Sigmoid colon (tissue), 4 donors: Measurements from ENCODE around the gene LPCAT1.

Source experiments
- EP300 ChIP-seq, 4 donors: sonication (generic); formaldehyde crosslinking; IDR thresholded peaks; one replicate each; pipeline ENCODE4 v1.6.1; 2017; ENCODE audit warnings: antibody characterized with exemption in 4 of 4
- POLR2A ChIP-seq, 2 donors: fragments of 450-650 bp; IDR thresholded peaks; one replicate each; pipeline ENCODE4 v1.6.1; 2016; ENCODE audit warnings: antibody characterized with exemption in 2 of 2, mild to moderate bottlenecking in 2 of 2, moderate library complexity in 2 of 2

DNA sequence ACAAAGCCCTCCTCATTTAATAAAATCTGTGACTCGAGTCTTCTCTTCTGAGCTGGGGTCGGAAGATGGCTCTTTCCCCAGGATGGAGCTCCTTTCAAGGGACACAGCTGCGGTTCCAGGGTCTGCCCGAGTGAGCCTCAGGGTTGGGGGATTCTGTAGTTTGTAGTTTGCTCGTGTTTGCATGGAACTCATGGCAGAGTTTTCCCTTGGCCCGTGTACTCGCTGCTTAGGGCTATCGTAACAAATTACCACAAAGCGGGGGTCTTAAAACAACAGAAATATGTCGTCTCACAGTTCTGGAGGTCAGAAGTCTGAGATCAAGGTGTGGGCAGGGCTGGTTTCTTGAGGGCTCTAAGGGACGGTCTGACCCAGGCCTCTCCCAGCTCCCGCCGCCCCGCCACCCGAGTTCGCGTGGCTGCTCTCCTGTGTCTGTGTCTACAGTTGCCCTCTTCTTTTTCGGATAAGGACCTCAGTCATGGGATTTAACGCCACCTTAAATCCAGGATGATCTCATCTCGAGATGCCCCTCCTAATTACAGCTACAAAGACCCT, 13.9 kb upstream of the LPCAT1 start:
- TF ChIP-seq POLR2A (IDR thresholded peaks at IDR 0.05) (no peak), EP300 (IDR thresholded peaks at IDR 0.05) (no peak)
